ENCODE measurements around the gene ZBED2.

ZBED2 gene

DNA sequence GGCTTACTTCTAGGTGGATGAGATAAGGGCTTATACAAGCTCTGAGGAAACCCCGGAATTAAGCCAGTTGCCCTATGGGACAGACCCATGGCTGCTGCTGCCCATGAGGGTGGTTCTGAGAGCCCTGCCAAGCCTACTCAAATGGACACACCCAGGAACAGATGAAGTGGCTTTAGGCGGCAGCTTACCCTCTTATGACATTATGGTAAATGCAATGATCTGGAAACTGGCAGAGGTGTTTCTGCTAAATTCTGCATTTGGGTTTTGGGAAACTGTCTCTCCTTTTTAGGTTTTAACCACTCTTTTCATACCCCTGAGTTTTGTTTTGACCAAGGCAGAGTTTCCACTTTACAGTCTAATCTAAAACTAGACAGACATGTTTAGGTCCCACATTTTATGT is 9.0 kb upstream of the ZBED2 start:
- no peak for DNase-seq

- DNase-seq, result no peak
These were observed 8.5 kb upstream of the ZBED2 start for GRCh38 chr3:111603679-111604078.

DNA sequence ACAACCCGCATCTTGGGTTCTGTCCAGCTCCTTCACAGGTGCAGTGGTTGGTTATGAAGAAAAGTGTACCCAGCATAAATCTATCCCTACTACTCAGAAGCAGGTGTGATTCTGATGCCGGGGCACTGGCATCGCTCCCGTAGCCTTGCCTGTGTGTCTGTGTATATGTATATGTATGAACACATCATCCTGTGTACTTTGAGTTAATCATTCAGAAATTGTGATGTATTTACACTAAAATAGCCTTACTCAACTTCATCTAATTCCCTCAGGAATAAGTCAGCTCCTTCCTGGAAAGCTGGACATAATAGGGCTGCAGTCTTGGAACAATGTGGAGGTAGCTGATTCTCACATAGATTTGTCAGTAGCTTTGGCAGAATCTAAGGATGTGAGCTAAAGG is 6.7 kb upstream of the ZBED2 start:
- DNase-seq, result no peak

- DNase-seq, result no peak
These were observed 3.4 kb upstream of the ZBED2 start for GRCh38 chr3:111598552-111598951.

DNA sequence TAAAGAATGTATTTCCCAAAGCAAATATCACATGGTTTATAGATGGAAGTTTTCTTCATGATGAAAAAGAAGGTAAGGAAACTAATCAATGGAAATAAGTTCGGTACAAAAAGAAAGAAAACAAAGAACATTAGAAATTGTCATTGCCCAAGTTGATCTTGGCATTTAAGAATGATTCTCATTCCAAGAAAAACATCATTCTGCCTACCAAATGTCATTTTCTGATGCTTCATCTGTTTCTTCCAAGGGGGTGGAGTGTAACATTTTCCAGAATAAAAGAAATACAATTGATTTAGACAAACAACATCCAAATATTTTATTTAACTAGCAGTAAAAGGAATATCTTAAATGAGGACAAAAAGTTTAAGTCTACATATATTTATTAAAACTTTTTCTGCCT is 3.0 kb upstream of the ZBED2 start:
- DNase-seq, result no peak

DNA sequence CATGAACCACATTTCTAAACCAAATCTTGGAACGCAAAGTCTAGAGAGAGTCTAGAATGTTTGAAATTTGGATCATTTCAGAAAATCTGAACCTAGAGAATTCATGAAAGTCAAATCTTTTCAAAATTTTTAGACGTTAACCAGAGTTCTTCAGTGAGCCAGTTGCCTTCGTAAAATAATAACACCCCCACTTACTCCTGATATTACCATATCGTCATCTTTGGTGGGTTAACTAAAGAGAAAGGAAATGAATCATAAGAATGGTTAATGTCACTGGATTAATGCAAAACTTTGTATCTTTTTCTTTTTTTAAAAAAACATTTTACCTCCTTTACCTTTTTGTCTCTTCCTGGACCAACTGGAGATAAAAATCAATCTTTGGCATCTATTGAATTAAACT is 1.2 kb upstream of the ZBED2 start:
- no peak for DNase-seq

DNA sequence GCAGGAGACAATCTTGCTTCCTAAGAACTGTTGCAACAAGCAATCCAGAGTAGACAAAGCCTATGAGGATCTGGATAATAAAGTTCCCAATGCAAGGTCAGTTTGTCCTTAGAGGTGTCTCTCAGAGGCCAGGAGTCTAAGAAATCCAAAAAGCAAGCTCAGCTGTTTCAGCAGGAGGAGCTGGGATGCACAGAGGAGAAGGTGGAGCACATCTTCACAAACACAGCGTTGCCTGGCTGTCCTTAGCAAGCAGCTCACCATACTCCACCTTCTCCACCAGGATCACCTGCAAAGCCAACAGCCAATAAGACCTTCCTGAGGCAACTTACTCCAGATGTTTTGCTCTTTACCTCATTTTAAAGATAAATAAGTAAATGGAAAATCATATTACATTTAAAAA is 365 bp downstream of the ZBED2 start:
- DNase-seq, result no peak

DNA sequence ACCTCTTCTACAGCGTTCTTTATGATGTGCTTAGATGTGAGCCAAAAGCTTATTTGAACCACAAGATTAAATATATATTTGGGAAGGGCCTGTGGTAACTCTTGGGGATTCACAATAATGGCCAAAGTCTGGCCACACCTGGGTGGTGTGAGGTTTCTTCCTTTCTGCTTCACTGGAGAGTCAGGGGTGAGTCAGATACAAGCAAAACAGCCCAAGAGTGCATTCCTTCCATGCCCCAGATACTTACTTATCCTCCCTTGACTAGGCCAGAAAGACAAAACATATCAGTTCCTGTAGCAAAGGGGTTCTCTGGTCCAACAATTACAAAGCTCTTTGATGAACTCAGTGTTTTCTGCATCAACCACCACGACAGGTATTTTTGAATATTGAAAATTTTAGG is 941 bp downstream of the ZBED2 start:
- DNase-seq, result no peak

- DNase-seq, result no peak
These were observed 1.5 kb downstream of the ZBED2 start for GRCh38 chr3:111593666-111594065.

GRCh38 chr3:111592936-111593335 is 2.2 kb downstream of the ZBED2 start:
- no peak for DNase-seq

GRCh38 chr3:111592143-111592542 is 3.0 kb downstream of the ZBED2 start:
- DNase-seq, result no peak

DNA sequence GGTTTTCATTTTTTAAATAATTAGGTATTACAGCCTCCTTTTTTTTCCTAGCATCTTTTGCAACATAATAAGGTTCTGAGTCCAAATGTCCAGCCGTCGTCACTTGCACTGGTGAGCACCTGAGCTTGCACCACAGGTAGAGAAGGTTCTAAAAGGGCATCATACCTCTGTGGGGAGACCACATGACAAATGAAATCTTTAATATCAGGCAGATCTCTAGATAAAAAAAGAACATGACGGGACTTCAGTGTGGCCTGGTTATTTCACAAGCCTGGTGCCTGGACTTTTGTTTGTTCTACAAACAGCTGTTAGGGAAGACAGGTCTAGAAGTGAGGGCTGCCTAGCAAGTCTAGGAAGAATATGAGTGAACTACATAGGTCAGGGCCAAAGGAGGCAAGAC is 3.6 kb downstream of the ZBED2 start:
- DNase-seq, result no peak

GRCh38 chr3:111590143-111590491 is 5.0 kb downstream of the ZBED2 start:
- no peak for DNase-seq

DNA sequence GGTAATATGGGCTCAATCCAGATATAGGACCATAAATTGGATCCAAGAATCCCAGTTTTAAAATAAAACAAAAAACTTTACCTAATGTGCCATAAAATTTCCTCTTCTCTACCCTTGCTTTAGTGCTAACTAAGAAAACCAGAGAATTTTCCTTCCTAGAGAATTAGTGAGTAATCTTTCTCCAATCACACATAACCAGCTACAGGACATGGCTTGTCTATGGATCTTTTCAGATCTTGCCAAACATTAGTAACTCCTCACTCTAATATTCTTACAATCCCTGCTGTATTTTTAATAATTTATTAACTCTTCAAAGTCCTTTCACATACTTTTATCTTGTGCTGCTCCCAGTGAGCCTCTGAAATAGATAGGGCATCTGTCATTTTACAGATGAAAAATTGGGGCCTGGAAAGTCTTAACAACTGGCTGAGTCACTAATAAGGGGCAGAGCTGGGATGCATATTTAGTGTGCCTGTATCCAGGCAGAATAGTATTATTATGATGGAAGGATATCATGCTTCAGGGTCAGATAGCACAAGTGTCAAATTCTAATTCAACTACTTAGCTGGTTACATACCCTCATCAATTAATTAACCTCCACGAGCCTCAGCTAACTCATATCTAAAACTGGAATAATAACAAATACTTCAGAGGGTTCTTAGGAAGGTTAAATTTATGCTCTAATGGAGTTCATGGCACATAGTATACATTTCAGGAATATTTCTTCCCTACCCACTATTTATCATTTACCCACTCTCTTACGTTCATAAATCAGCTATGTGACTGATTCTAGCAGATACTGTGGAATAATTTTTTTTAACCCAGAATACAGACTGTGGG is 5.6 kb downstream of the ZBED2 start:
- DNase-seq, result no peak

GRCh38 chr3:111588527-111588926 is 6.6 kb downstream of the ZBED2 start:
- no peak for DNase-seq

DNA sequence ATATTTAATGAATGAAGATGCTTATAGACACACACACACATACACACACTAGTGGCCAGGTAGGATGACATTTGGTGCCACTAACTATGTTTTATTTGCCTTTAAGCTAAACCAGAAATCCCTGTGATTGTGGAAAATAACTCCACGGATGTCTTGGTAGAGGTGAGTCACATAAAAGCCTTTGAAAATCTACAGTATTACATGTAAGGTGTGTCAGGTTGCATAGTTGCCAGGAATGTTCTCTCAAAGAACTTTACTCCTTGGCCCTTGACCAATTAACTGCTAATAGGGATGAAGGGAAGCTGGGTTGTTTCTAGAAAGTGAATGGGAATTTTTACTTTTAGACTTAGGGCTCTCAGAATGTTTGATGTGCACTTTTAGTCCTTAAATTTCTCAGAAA is 9.9 kb downstream of the ZBED2 start:
- DNase-seq, result no peak

DNA sequence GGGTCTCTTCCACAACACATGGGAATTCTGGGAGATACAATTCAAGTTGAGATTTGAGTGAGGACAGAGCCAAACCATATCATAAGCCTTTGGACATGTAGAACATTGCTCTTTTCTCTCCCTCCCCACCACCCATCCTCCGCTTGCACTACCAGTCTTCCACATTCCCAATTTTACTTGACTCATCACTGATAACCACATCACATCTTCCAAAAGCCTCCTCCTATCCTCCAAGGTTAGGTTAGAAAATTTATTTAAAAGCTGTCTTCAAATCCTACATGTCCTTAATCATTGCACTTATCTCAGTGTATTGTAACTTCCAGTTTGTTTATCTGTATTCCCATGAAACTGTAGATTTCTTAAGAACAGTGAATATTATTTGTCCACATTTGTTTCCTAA is 10.4 kb downstream of the ZBED2 start:
- no peak for DNase-seq

DNA sequence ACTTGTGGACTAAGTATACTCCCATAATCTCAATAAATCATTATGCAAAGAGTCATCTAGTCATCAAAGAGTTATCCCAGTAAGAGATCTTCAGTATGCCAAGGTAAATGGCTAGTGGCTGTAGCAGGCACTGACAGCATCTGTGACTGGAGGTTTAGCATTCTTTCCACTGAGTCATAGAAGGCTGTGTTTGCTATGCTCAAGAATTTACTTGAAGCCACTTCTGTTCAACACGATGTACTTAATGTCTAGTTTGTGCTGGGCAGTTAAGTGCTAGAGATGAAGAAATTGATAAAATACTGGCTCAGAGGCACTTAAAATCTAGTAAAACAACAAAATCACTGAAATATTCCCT is 13.0 kb downstream of the ZBED2 start:
- no peak for DNase-seq

DNA sequence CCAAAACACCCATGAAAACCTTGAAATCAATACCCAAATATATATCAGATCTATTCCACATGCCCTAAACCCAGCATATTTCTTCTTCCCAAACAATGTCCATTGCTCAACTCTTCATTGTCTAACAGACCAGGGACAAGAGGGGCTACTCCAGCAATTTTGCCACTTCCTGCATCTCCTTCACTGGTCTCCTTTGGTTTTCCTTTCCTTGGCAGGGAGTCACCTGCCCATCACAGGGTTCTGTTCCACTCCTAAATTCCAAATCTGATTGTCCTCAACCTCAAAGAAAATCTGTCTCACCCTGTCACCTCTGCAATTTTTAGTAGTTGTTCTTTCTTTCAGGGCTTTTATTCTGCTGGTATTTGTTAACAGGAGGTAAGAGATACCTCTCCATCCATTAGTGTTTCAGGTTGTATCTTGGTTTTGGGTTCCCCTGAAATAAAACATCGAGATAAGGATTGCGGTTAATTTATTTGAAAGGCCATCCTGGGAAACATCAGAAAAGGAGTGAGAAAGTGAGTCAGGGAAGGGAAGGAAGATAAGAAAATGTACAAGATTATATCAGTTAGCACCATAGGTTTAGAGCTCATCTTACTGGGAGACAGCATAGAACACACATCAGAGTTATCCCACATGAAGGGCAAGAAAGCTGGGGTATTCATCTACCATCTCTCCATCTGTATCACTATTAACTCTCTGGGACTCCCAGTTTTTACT is 13.6 kb downstream of the ZBED2 start:
- no peak for DNase-seq

DNA sequence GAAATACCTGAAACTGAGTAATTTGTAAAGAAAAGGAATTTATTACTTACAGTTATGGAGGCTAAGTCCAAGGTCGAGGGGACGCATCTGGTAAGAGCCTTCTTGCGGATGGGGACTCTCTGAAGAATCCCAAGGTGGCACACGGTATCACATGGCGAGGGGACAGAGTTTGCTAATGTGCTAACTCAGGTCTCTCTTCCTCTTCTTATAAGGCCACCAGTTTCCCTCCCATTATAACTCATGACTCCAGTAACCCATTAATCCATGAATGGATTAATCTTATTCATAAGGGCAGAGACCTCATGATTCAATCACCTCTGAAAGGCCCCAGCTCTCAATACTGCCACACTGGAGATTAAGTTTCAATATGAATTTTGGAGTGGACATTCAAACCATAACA is 15.7 kb downstream of the ZBED2 start:
- no peak for DNase-seq

GRCh38 chr3:111578867-111579266 is 16.3 kb downstream of the ZBED2 start:
- DNase-seq, result no peak

DNA sequence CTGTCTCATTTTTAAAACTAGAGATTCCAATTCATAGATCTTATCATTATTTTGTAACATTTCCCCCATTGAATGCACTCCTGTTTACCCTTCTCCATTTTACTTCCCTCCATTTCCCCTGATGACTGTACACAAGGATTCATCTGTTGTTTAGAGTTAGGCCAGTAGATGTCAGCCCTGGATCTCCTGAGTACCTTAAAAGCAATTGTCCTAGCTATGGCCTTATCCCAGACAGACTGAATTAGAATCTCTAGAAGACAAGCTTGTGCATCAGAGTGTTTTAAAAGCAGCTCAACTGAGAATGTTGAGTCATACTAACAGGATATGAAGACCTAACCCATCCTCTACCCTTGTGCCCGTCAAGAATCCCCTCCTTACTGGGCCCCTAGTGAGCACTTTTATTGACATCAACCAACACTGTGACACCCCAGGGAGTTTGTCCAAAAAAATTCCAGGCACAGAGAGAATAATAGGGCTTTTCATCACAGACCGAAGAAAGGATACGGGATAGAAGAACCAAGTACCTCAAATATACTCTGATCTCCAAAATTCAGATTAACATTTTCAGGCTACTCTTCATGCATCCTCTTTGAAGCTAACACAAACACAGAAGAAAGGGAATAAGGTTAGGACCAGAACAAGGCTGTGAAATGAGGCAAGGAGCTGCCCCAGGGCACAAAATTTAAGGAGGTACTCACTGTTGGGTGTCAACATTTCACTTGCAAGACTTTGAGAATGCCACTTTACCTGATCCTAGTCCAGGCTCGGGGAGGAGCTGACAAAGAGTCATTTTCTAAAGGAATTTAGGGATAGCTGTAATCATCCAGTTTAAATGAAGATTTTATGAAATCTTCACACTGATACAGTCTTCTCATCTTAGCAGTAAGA is 17.1 kb downstream of the ZBED2 start:
- no peak for DNase-seq

All from nucleus accumbens (tissue), 56 donors.